ENCODE measurements around the gene BCAN.

The BCAN gene

GRCh38 chr1:156704930-156705320 lies 63.0 kb downstream of the BCAN start:
- peaks cover 48% of the 10 kb centered on the region for H3K4me1 ChIP-seq (ENCODE audit: control insufficient read depth, insufficient read depth, low read length)
- H3K36me3 ChIP-seq (ENCODE audit: control insufficient read depth in 2 of 2, insufficient read depth in 2 of 2, low read length in 2 of 2): no peaks in the 10 kb centered on the region
- H3K9ac ChIP-seq (ENCODE audit: low read length in 2 of 2): peak overlapping the region; percentile 36 to 76
- peaks cover 0 to 14% of the 10 kb centered on the region in 2 donors for H3K27me3 ChIP-seq (ENCODE audit: control insufficient read depth in 1 of 2, insufficient read depth in 2 of 2, low read length in 2 of 2)
- peak overlapping the region; percentile 63 to 74 for H3K4me3 ChIP-seq (ENCODE audit: low read length in 2 of 2)
- H3K9me3 ChIP-seq (ENCODE audit: control insufficient read depth in 2 of 2, low read length in 2 of 2): no peaks in the 10 kb centered on the region
- no peak overlapping the region for H3K27ac ChIP-seq (ENCODE audit: low read length)

- Histone ChIP-seq H3K36me3 (ENCODE audit: control insufficient read depth in 2 of 2, insufficient read depth in 2 of 2, low read length in 2 of 2) (no peaks in the 10 kb centered on the region), H3K27ac (ENCODE audit: low read length) (peak within 1 kb of the TSS; percentile 67), H3K27me3 (ENCODE audit: control insufficient read depth in 1 of 2, insufficient read depth in 2 of 2, low read length in 2 of 2) (peaks cover 0 to 12% of the 10 kb centered on the region in 2 donors), H3K9me3 (ENCODE audit: control insufficient read depth in 2 of 2, low read length in 2 of 2) (no peaks in the 10 kb centered on the region), H3K9ac (ENCODE audit: low read length in 2 of 2) (peak within 1 kb of the TSS; percentile 71 to 76), H3K4me3 (ENCODE audit: low read length in 2 of 2) (peak within 1 kb of the TSS; percentile 63 to 74), H3K4me1 (ENCODE audit: control insufficient read depth, insufficient read depth, low read length) (peaks cover 52% of the 10 kb centered on the region)
Measured at GRCh38 chr1:156705321-156705917, 63.5 kb downstream of the BCAN start, which contains the start of gene CRABP2. CRABP2 (minus strand) TSS chr1:156705583; CDS start chr1:156705446, 137 bp downstream.

- peaks cover 57% of the 10 kb centered on the region for H3K4me1 ChIP-seq (ENCODE audit: control insufficient read depth, insufficient read depth, low read length)
- H3K9ac ChIP-seq (ENCODE audit: low read length in 2 of 2): peak overlapping the region; percentile 71 to 76
- H3K9me3 ChIP-seq (ENCODE audit: control insufficient read depth in 2 of 2, low read length in 2 of 2): no peaks in the 10 kb centered on the region
- peak overlapping the region; percentile 67 for H3K27ac ChIP-seq (ENCODE audit: low read length)
- no peaks in the 10 kb centered on the region for H3K36me3 ChIP-seq (ENCODE audit: control insufficient read depth in 2 of 2, insufficient read depth in 2 of 2, low read length in 2 of 2)
- H3K27me3 ChIP-seq (ENCODE audit: control insufficient read depth in 1 of 2, insufficient read depth in 2 of 2, low read length in 2 of 2): peaks cover 0 to 9% of the 10 kb centered on the region in 2 donors
- H3K4me3 ChIP-seq (ENCODE audit: low read length in 2 of 2): peak overlapping the region; percentile 63 to 74
Measured at GRCh38 chr1:156705918-156706656, 64.2 kb downstream of the BCAN start.

DNA sequence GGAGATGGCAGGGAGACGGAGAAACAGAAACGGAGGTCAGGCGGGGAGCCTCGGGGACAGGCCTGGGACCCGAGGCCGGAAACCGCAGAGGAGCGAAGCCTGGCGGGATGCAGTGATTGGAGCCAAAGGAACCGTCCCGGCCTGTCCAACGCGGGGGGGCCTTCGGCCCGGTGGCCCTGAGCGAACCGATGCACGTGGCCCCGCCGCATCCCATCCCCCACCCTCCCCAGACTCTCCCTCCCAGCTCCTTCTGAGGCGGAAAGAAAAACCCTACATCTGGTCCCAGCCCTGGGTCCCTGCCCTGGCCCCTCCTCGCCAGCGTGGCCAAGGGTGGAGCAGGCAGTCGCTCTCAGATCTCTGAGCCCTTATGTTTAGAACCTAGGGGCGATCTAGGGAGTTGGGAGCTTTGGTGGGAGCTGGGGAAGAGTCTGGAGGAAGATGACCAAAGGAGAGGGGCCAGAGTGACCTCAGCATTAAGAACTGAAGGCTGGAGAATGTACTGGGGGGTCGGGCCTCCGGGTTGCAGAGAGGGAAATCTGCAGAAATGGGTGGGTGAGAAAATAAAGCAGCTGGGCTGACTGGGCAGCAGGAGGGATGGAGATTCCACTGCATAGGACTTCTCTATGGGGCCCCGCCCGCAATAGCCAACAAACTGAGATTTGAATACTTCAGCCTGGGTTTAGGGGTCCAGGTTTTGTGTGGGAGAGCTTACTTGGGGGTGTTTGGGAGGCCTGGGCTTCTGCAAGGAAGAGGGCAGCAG lies 64.9 kb downstream of the BCAN start:
- H3K4me1 ChIP-seq (ENCODE audit: control insufficient read depth, insufficient read depth, low read length): peaks cover 57% of the 10 kb centered on the region
- peak overlapping the region; percentile 71 to 76 for H3K9ac ChIP-seq (ENCODE audit: low read length in 2 of 2)
- H3K27me3 ChIP-seq (ENCODE audit: control insufficient read depth in 1 of 2, insufficient read depth in 2 of 2, low read length in 2 of 2): peaks cover 0 to 3% of the 10 kb centered on the region in 2 donors
- H3K27ac ChIP-seq (ENCODE audit: low read length): peak overlapping the region; percentile 67
- H3K4me3 ChIP-seq (ENCODE audit: low read length in 2 of 2): peak overlapping the region; percentile 63 to 74
- H3K9me3 ChIP-seq (ENCODE audit: control insufficient read depth in 2 of 2, low read length in 2 of 2): no peaks in the 10 kb centered on the region
- no peaks in the 10 kb centered on the region for H3K36me3 ChIP-seq (ENCODE audit: control insufficient read depth in 2 of 2, insufficient read depth in 2 of 2, low read length in 2 of 2)

GRCh38 chr1:156707417-156708217 lies 65.7 kb downstream of the BCAN start:
- no peak overlapping the region for H3K27ac ChIP-seq (ENCODE audit: low read length)
- H3K4me3 ChIP-seq (ENCODE audit: low read length in 2 of 2): no peak overlapping the region
- peaks cover 57% of the 10 kb centered on the region for H3K4me1 ChIP-seq (ENCODE audit: control insufficient read depth, insufficient read depth, low read length)
- no peaks in the 10 kb centered on the region for H3K36me3 ChIP-seq (ENCODE audit: control insufficient read depth in 2 of 2, insufficient read depth in 2 of 2, low read length in 2 of 2)
- no peaks in the 10 kb centered on the region for H3K9me3 ChIP-seq (ENCODE audit: control insufficient read depth in 2 of 2, low read length in 2 of 2)
- H3K9ac ChIP-seq (ENCODE audit: low read length in 2 of 2): no peak overlapping the region
- H3K27me3 ChIP-seq (ENCODE audit: control insufficient read depth in 1 of 2, insufficient read depth in 2 of 2, low read length in 2 of 2): peaks cover 0 to 3% of the 10 kb centered on the region in 2 donors

GRCh38 chr1:156708218-156708661 lies 66.3 kb downstream of the BCAN start:
- peaks cover 57% of the 10 kb centered on the region for H3K4me1 ChIP-seq (ENCODE audit: control insufficient read depth, insufficient read depth, low read length)
- no peak overlapping the region for H3K27ac ChIP-seq (ENCODE audit: low read length)
- no peaks in the 10 kb centered on the region for H3K9me3 ChIP-seq (ENCODE audit: control insufficient read depth in 2 of 2, low read length in 2 of 2)
- no peak overlapping the region for H3K9ac ChIP-seq (ENCODE audit: low read length in 2 of 2)
- H3K36me3 ChIP-seq (ENCODE audit: control insufficient read depth in 2 of 2, insufficient read depth in 2 of 2, low read length in 2 of 2): no peaks in the 10 kb centered on the region
- no peak overlapping the region for H3K4me3 ChIP-seq (ENCODE audit: low read length in 2 of 2)
- peaks cover 0 to under 1% of the 10 kb centered on the region in 2 donors for H3K27me3 ChIP-seq (ENCODE audit: control insufficient read depth in 1 of 2, insufficient read depth in 2 of 2, low read length in 2 of 2)

DNA sequence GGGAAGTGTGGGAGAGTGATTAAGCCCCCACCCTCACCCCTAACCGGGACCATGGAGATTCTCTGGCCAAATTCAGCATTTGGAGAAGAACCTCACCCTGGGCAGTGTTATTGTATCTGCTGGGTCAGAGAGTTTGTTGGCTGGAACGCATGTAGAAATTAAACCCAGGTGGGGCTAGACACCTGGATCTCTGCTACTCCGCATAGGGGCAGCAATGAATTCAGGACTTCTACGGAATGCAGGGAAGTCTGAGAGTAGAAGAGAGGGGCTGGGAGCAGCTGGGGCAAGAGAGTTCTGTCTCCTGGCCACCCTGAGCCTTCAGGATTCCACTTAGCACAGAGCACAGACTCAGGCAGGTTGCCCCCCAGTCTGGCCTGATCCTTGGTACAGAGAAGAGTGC lies 67.1 kb downstream of the BCAN start:
- Histone ChIP-seq H3K27me3 (ENCODE audit: control insufficient read depth in 1 of 2, insufficient read depth in 2 of 2, low read length in 2 of 2) (no peaks in the 10 kb centered on the region), H3K36me3 (ENCODE audit: control insufficient read depth in 2 of 2, insufficient read depth in 2 of 2, low read length in 2 of 2) (no peaks in the 10 kb centered on the region), H3K27ac (ENCODE audit: low read length) (peak overlapping the region; percentile 18), H3K9ac (ENCODE audit: low read length in 2 of 2) (no peak overlapping the region), H3K4me3 (ENCODE audit: low read length in 2 of 2) (no peak overlapping the region), H3K9me3 (ENCODE audit: control insufficient read depth in 2 of 2, low read length in 2 of 2) (no peaks in the 10 kb centered on the region), H3K4me1 (ENCODE audit: control insufficient read depth, insufficient read depth, low read length) (peaks cover 55% of the 10 kb centered on the region)

Data from stomach smooth muscle (tissue), 2 donors.